Panc1 (cell line): ENCODE results near the gene CDKAL1. TPM values are rescaled to one million over a fixed set of nuclear protein-coding genes. Genes with fewer than 3 reads are reported as not detected.

Source experiments
- ATAC-seq: fragments of 200-7000 bp; cut with Tn5 transposase; 2 replicates; pipeline ENCODE4 v1.9.1; 2020; ENCODE audit warnings: mild to moderate bottlenecking, moderate library complexity
- BruUV-seq: library from RNA; stranded (reverse); fragments of 400-500 nt; replicated peaks from 2 replicates; lab custom pipeline; 2021; lab: Mats Ljungman, UMichigan
- CTCF ChIA-PET: fragments of 300-600 bp; sonication (Branson Sonifier 250); formaldehyde crosslinking; loops from one replicate; lab custom pipeline; 2022; ENCODE audit warnings: antibody characterized with exemption; lab: Charles Lee
- POLR2A ChIA-PET: fragments of 300-600 bp; sonication (Branson Sonifier 250); formaldehyde crosslinking; loops from one replicate; lab custom pipeline; 2022; ENCODE audit warnings: antibody characterized with exemption; lab: Charles Lee
- DNase-seq: peaks from one replicate; pipeline ENCODE4 v3.0.0-alpha.2; 2010; ENCODE audit warnings: low read depth, low spot score
- H3K27ac ChIP-seq: 2 replicates; pipeline ENCODE4 v1.5.1; 2011; ENCODE audit warnings: mild to moderate bottlenecking, low read length, inconsistent platforms
- H3K27me3 ChIP-seq: fragments of 200-500 bp; sonication (Bioruptor generic); 2 replicates; pipeline ENCODE4 v1.6.0; 2014; ENCODE audit warnings: low read length, inconsistent platforms; ENCODE audit not compliant: control insufficient read depth, insufficient read depth
- H3K36me3 ChIP-seq: fragments of 200-500 bp; sonication (Bioruptor generic); 2 replicates; pipeline ENCODE4 v1.5.1; 2014; ENCODE audit warnings: inconsistent platforms, mild to moderate bottlenecking, low read length, moderate library complexity; ENCODE audit not compliant: control insufficient read depth, insufficient read depth
- H3K4me1 ChIP-seq: 2 replicates; pipeline ENCODE4 v1.5.1; 2011; ENCODE audit warnings: inconsistent platforms, mild to moderate bottlenecking, low read length, moderate library complexity; ENCODE audit not compliant: control insufficient read depth, insufficient read depth
- H3K4me3 ChIP-seq, 2 experiments: 2 replicates each; pipeline ENCODE4 v1.5.1; 2011 to 2012; ENCODE audit warnings: low read depth in 2 of 2, low read length in 2 of 2, mild to moderate bottlenecking in 2 of 2, inconsistent platforms in 1 of 2, moderate library complexity in 1 of 2
- H3K9me3 ChIP-seq: fragments of 200-500 bp; sonication (Bioruptor generic); 2 replicates; pipeline ENCODE4 v1.5.1; 2014; ENCODE audit warnings: low read depth, mild to moderate bottlenecking, inconsistent platforms, low read length, moderate library complexity; ENCODE audit not compliant: control insufficient read depth, insufficient read depth
- POLR2AphosphoS5 ChIP-seq: IDR thresholded peaks from 2 replicates; pipeline ENCODE4 v1.6.1; 2012; ENCODE audit warnings: mild to moderate bottlenecking, low read depth, low read length, moderate library complexity
- SIN3A ChIP-seq: IDR thresholded peaks from 2 replicates; pipeline ENCODE4 v1.6.1; 2012; ENCODE audit warnings: low read depth, mild to moderate bottlenecking, low read length, moderate library complexity, borderline replicate concordance; ENCODE audit not compliant: insufficient read depth
- TCF7L2 ChIP-seq: IDR thresholded peaks from 2 replicates; pipeline ENCODE4 v1.6.1; 2011; ENCODE audit warnings: mild to moderate bottlenecking, low read depth, low read length, inconsistent platforms
- in situ Hi-C: cut with HindIII; loops from 2 replicates; pipeline ENCODE4 v1.10.0; 2016; ENCODE audit warnings: low sequenced_read_pairs, low pct_unique_long_range_greater_than_20kb
- intact Hi-C: fragments of 100-400 bp; cut with micrococcal nuclease; formaldehyde crosslinking; loops from one replicate; pipeline ENCODE4 v1.10.0; 2022; ENCODE audit not compliant: unreplicated experiment
- total RNA-seq: library from RNA; stranded (reverse); gene quantifications from one replicate; pipeline ENCODE4 v1.2.1, GENCODE V29; 2021; ENCODE audit not compliant: unreplicated experiment
- TF ChIP-seq, protein P1 (sequence below), 2 experiments: IDR thresholded peaks; 2 replicates each; pipeline ENCODE4 v1.6.1; 2011 to 2012; ENCODE audit warnings: low read depth in 2 of 2, control low read depth in 1 of 2, low read length in 1 of 2, mild to moderate bottlenecking in 1 of 2, moderate library complexity in 1 of 2; ENCODE audit not compliant: insufficient read depth in 1 of 2
- TF ChIP-seq, protein P2 (sequence below): fragments of 450-650 bp; IDR thresholded peaks from 2 replicates; pipeline ENCODE4 v1.5.1; 2017; ENCODE audit warnings: mild to moderate bottlenecking

CDKAL1 gene
- total RNA-seq, 1 experiment from 2014 or later: 14.5 TPM

GRCh38 chr6:20717743-20718142 lies 183.5 kb downstream of the CDKAL1 start:
- H3K27ac ChIP-seq: no peak overlapping the region
- no peak overlapping the region for H3K4me3 ChIP-seq
- ChIA-PET CTCF (no interaction called here), POLR2A (no interaction called here)
- intact Hi-C loops: no loop called here
- DNase-seq: no peak
- no peaks in the 10 kb centered on the region for H3K27me3 ChIP-seq
- BruUV-seq: no TSS peak
- no peaks in the 10 kb centered on the region for H3K4me1 ChIP-seq
- ATAC-seq: no peak
- H3K36me3 ChIP-seq: no peaks in the 10 kb centered on the region
- TF ChIP-seq, protein P1, sequence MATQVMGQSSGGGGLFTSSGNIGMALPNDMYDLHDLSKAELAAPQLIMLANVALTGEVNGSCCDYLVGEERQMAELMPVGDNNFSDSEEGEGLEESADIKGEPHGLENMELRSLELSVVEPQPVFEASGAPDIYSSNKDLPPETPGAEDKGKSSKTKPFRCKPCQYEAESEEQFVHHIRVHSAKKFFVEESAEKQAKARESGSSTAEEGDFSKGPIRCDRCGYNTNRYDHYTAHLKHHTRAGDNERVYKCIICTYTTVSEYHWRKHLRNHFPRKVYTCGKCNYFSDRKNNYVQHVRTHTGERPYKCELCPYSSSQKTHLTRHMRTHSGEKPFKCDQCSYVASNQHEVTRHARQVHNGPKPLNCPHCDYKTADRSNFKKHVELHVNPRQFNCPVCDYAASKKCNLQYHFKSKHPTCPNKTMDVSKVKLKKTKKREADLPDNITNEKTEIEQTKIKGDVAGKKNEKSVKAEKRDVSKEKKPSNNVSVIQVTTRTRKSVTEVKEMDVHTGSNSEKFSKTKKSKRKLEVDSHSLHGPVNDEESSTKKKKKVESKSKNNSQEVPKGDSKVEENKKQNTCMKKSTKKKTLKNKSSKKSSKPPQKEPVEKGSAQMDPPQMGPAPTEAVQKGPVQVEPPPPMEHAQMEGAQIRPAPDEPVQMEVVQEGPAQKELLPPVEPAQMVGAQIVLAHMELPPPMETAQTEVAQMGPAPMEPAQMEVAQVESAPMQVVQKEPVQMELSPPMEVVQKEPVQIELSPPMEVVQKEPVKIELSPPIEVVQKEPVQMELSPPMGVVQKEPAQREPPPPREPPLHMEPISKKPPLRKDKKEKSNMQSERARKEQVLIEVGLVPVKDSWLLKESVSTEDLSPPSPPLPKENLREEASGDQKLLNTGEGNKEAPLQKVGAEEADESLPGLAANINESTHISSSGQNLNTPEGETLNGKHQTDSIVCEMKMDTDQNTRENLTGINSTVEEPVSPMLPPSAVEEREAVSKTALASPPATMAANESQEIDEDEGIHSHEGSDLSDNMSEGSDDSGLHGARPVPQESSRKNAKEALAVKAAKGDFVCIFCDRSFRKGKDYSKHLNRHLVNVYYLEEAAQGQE (IDR thresholded peaks at IDR 0.05; ENCODE audit: insufficient read depth in 1 of 2, low read depth in 2 of 2, low read length in 1 of 2): no peak
- TF ChIP-seq POLR2AphosphoS5: no peak
- no peak for TF ChIP-seq TCF7L2
- TF ChIP-seq, protein P2, sequence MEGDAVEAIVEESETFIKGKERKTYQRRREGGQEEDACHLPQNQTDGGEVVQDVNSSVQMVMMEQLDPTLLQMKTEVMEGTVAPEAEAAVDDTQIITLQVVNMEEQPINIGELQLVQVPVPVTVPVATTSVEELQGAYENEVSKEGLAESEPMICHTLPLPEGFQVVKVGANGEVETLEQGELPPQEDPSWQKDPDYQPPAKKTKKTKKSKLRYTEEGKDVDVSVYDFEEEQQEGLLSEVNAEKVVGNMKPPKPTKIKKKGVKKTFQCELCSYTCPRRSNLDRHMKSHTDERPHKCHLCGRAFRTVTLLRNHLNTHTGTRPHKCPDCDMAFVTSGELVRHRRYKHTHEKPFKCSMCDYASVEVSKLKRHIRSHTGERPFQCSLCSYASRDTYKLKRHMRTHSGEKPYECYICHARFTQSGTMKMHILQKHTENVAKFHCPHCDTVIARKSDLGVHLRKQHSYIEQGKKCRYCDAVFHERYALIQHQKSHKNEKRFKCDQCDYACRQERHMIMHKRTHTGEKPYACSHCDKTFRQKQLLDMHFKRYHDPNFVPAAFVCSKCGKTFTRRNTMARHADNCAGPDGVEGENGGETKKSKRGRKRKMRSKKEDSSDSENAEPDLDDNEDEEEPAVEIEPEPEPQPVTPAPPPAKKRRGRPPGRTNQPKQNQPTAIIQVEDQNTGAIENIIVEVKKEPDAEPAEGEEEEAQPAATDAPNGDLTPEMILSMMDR: no peak
- no peak for TF ChIP-seq SIN3A
- no peaks in the 10 kb centered on the region for H3K9me3 ChIP-seq
- in situ Hi-C loops: no loop called here

- H3K4me3 ChIP-seq: no peak overlapping the region
- no peak for TF ChIP-seq TCF7L2
- no peak for TF ChIP-seq SIN3A
- TF ChIP-seq, protein P1 (IDR thresholded peaks at IDR 0.05; ENCODE audit: insufficient read depth in 1 of 2, low read depth in 2 of 2, low read length in 1 of 2): no peak
- TF ChIP-seq, protein P2: no peak
- no peak for TF ChIP-seq POLR2AphosphoS5
- DNase-seq: no peak
- no peaks in the 10 kb centered on the region for H3K36me3 ChIP-seq
- CTCF ChIA-PET: no interaction called here
- no peaks in the 10 kb centered on the region for H3K4me1 ChIP-seq
- BruUV-seq: no TSS peak
- H3K27me3 ChIP-seq: no peaks in the 10 kb centered on the region
- no peak overlapping the region for H3K27ac ChIP-seq
- no peak for ATAC-seq
- intact Hi-C loops: no loop called here
- POLR2A ChIA-PET: no interaction called here
- H3K9me3 ChIP-seq: no peaks in the 10 kb centered on the region
- in situ Hi-C loops: no loop called here
Observed at GRCh38 chr6:20718705-20719653, 184.7 kb downstream of the CDKAL1 start.
